GM13977 (cell line): ENCODE data around the gene OR13A1.
A peak's percentile ranks its signal among the peaks of the same experiment; 100 is the strongest.

ENCODE experiments used
- DNase-seq: peaks from one replicate; pipeline ENCODE4 v3.0.0; 2012; ENCODE audit warnings: low spot score
- in situ Hi-C: fragments of 300-500 bp; cut with MboI; formaldehyde crosslinking; loops from one replicate; pipeline ENCODE4 v1.12.0; 2022; ENCODE audit warnings: low sequenced_read_pairs, low pct_unique_long_range_greater_than_20kb, mixed read lengths, inconsistent platforms; ENCODE audit not compliant: unreplicated experiment
- TF ChIP-seq, protein P1 (sequence below): IDR thresholded peaks from 2 replicates; pipeline ENCODE4 v1.5.1; 2012; ENCODE audit warnings: mild to moderate bottlenecking, control low read depth; ENCODE audit not compliant: insufficient read depth; ENCODE audit errors: extremely low read depth, missing control alignments

Gene OR13A1

DNA sequence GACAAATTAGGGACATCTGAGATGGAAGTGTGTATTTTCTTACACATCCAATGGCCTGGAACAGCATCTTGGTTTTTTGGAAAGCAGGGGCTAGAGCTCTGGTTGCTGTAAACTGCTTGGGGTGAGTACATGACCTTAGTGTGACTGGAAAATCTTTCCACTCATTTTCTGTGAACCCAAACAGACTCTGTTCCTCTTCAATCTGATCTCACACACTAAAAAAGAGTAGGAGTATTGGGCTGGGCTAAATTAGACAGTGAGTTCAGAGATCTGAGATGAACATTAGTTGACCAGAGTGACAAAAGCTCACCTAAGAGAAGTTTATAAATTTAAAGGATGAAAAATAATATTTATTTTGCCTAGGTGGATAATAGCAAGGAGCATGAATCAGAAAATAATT is 59.2 kb downstream of the OR13A1 start:
- DNase-seq = no peak
- in situ Hi-C loops = loop anchor here (10.0 kb wide), 1 partner anchor 769 kb away; no protein-coding TSS in a partner anchor
- TF ChIP-seq, protein P1, sequence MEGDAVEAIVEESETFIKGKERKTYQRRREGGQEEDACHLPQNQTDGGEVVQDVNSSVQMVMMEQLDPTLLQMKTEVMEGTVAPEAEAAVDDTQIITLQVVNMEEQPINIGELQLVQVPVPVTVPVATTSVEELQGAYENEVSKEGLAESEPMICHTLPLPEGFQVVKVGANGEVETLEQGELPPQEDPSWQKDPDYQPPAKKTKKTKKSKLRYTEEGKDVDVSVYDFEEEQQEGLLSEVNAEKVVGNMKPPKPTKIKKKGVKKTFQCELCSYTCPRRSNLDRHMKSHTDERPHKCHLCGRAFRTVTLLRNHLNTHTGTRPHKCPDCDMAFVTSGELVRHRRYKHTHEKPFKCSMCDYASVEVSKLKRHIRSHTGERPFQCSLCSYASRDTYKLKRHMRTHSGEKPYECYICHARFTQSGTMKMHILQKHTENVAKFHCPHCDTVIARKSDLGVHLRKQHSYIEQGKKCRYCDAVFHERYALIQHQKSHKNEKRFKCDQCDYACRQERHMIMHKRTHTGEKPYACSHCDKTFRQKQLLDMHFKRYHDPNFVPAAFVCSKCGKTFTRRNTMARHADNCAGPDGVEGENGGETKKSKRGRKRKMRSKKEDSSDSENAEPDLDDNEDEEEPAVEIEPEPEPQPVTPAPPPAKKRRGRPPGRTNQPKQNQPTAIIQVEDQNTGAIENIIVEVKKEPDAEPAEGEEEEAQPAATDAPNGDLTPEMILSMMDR = no peak

DNA sequence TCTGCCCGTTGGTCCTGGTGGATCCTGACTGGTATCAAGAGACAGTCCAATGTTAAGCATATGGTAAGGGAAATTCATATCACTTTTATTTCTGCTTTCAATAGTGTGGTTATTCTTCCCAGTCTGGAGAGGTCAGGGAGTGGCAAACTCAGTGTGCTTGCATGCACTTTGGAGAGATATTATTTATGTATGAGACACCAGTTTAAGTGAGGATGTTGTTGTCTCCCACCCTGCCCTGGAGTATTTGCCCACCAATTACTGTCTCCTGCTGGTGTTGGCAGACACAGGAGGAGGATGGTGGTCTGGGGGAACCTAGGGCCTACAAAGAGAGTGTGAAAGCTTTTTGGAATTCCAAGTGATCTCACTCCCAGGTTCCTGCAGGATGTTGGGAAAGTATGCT is 59.7 kb downstream of the OR13A1 start:
- TF ChIP-seq, protein P1 = no peak
- DNase-seq = no peak
- in situ Hi-C loops = loop anchor here (10.0 kb wide), 1 partner anchor 769 kb away; no protein-coding TSS in a partner anchor

DNA sequence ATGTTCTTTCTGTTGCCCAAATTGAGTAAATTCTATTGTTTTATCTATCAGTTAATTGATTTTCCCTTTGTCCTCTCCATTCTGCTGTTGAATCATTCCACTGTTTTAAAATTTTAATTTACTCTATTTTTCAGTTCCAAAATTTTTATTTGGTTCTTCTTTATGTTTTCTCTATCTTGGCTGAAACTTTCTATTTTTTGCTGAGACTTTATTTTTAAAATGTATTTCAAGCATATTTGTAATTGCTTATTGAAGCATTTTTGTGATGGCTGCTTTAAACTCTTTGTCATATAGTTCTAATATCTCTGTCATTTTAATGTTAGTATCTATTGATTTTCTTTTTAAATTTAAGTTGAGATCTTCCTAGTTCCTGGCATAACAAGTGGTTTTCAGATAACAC is 60.5 kb downstream of the OR13A1 start:
- DNase-seq = no peak
- in situ Hi-C loops = loop anchor here (5.0 to 10.0 kb wide), 2 partner anchors 207 to 770 kb away; no protein-coding TSS in a partner anchor
- TF ChIP-seq, protein P1 = no peak

DNA sequence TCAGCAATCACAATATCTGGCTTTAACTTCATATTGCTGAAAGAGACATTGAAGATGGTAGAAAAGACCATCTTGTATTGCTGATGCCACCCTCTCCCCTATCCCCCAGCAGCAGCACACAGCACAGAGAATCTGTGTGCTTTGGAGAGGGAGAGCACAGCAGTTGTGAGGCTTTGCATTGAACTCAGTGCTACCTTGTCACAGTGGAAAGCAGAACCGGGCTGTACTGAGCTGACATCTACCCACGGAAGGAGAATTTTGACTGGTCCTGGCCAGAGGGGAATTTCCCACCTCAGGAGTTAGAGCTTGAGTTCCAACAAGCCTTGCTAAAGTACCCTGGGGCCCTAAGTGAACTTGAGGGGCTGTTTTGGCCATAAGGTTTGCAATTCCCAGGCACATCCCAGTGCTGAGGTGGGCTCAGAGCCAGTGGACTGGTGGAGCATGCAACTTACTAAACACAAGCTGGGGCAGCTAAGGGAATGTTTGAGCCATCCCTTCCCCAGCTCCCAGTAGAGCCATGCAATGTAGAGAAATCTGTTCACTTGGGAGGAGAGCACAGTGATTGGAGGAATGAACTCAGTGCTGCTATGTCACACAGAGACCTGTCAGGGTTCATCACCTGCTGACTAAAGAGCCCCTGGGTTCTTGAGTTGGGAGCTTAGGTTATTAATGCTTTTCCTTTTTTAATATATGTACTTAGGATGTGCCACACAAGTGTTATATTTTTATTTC is 62.1 kb downstream of the OR13A1 start:
- DNase-seq = peak; percentile 36
- TF ChIP-seq, protein P1 = no peak
- in situ Hi-C loops = loop anchor here (5.0 to 10.0 kb wide), 2 partner anchors 209 to 771 kb away; no protein-coding TSS in a partner anchor
